ENCODE results near the gene LRRTM4.
"Not testable (repeated sequence)": the region's sequence is repeated elsewhere in the genome, so short reads cannot be mapped to it uniquely, and the experiment has no call there.

The LRRTM4 gene

DNA sequence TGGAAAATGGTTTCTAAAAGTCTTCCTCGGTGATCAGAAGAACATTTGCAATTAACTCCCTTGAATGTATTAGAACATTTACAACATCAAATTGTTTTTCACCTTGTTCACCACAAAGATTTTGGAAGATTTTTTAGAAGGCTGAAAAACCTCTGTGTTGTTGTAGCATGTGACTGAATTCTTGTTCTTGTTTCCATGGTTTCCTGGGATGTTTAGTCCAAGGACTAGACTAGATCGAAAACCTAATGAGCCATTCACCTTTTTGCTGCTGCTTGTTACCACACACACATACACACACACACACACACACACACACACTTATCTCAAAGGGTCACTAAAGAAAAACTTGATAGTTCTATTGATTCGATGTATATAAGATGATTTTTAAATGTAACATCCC lies 380.0 kb downstream of the LRRTM4 start:
- H3K36me3 Mint-ChIP-seq (ENCODE audit: low read depth): no peaks in the 10 kb centered on the region
- DNase-seq: no peak
- no peak overlapping the region for H3K27ac Mint-ChIP-seq
- H3K4me3 Mint-ChIP-seq: no peak overlapping the region
- H3K9me3 Mint-ChIP-seq: peaks cover 9% of the 10 kb centered on the region
- no peaks in the 10 kb centered on the region for H3K27me3 Mint-ChIP-seq
- no peaks in the 10 kb centered on the region for H3K4me1 Mint-ChIP-seq (ENCODE audit: low read depth)

DNA sequence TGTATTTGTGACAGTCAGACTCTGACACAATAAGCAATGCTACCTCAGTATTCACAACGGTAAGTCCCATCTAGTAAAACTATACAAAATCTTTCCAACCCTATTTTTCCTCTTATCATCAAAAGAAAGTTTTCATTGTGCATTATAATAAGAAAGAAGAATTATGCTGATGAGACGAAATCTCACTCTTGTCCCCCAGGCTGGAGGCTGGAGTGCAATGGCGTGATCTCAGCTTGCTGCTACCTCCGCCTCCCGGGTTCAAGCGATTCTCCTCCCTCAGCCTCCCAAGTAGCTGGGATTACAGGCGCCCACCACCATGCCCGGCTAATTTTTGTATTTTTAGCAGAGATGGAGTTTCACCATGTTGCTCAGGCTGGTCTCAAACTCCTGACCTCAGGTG lies 393.7 kb downstream of the LRRTM4 start:
- peaks cover 27% of the 10 kb centered on the region for H3K9me3 Mint-ChIP-seq
- H3K27me3 Mint-ChIP-seq; H3K4me3 Mint-ChIP-seq; H3K4me1 Mint-ChIP-seq (ENCODE audit: low read depth); H3K27ac Mint-ChIP-seq; H3K36me3 Mint-ChIP-seq (ENCODE audit: low read depth); DNase-seq: not testable (repeated sequence)

DNA sequence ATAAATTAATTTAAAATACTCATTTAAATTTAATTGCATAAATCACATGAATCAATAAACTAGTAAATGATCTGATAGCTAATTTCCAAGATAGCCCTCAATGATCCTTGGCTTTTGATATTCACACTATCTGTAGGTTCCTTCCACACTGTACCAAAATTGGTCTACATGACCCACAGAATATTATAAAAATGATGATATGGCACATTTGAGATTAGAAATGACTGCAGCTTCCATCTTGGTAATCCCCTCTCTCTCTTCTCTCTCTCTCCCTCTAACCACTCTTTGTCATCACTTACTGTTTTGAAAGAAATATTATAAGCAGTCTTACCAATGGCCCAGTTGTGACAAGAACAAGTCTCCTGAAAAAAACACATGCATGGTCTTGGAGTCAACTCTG lies 394.8 kb downstream of the LRRTM4 start:
- no peak for DNase-seq
- no peak overlapping the region for H3K27ac Mint-ChIP-seq
- H3K4me1 Mint-ChIP-seq (ENCODE audit: low read depth): no peaks in the 10 kb centered on the region
- H3K36me3 Mint-ChIP-seq (ENCODE audit: low read depth): no peaks in the 10 kb centered on the region
- no peak overlapping the region for H3K4me3 Mint-ChIP-seq
- no peaks in the 10 kb centered on the region for H3K27me3 Mint-ChIP-seq
- peaks cover 28% of the 10 kb centered on the region for H3K9me3 Mint-ChIP-seq

DNA sequence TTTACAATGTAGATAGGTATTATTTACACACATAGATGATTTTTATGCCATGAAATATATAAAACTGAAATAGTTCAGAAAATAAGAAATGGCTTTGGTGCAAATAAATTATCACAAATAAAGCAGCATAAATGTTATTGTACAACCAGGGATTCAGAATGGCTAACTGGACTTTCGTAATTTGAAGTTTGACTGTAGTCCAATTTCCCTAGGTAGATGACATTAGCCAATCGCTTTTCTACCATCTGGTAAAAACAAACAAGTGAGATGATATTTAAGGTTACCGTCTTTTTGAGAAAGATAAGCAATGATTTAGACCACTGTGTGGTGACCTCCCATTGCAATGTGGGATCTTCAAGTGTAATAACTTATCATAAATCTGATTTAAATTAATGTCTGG lies 400.7 kb downstream of the LRRTM4 start:
- Mint-ChIP-seq H3K9me3 (peaks cover 28% of the 10 kb centered on the region), H3K36me3 (ENCODE audit: low read depth) (no peaks in the 10 kb centered on the region), H3K4me3 (no peak overlapping the region), H3K27me3 (no peaks in the 10 kb centered on the region), H3K27ac (no peak overlapping the region), H3K4me1 (ENCODE audit: low read depth) (no peaks in the 10 kb centered on the region)
- DNase-seq: no peak

DNA sequence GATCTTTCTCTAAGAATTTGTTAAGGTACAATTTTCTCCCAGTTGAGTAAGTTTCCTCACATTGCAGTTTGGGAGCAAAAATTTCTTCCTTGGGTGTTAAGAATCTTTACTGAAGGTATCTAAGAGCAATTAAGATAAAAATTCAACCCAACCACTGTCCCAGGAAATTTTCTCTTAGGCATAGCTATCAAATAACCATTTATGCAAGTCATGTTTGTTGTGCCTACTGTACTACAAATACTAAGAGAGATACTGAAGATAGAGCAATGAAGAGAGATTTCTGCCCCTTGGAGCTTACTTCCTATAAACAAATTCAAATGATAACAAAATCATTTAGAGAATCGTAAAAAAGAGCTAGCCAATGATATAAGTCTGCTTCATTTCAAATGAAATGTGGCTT lies 402.8 kb downstream of the LRRTM4 start:
- no peak overlapping the region for H3K4me3 Mint-ChIP-seq
- H3K36me3 Mint-ChIP-seq (ENCODE audit: low read depth): no peaks in the 10 kb centered on the region
- H3K27ac Mint-ChIP-seq: no peak overlapping the region
- peaks cover 33% of the 10 kb centered on the region for H3K9me3 Mint-ChIP-seq
- H3K4me1 Mint-ChIP-seq (ENCODE audit: low read depth): no peaks in the 10 kb centered on the region
- no peaks in the 10 kb centered on the region for H3K27me3 Mint-ChIP-seq
- no peak for DNase-seq

DNA sequence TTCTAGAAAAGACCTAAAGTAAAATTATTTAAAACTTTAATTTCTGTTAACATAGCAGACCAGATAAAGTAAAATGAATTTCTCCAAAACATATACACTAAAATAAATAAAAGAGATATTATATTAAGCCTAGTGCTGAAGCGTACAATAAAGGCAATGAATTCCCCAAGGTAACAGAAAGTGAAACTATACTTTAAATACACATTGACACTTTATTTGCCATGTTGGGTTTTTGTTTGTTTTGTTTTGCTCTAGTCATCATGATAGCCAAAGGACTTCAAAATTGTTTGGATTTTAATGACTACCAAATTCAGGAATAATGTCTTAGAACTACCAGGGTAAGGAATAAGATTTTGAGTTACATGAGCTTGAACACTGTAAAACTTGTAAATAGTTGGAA lies 413.3 kb downstream of the LRRTM4 start:
- Mint-ChIP-seq H3K9me3 (peaks cover 21% of the 10 kb centered on the region), H3K4me1 (ENCODE audit: low read depth) (no peaks in the 10 kb centered on the region), H3K27me3 (no peaks in the 10 kb centered on the region), H3K27ac (no peak overlapping the region), H3K4me3 (no peak overlapping the region), H3K36me3 (ENCODE audit: low read depth) (no peaks in the 10 kb centered on the region)
- DNase-seq: no peak

DNA sequence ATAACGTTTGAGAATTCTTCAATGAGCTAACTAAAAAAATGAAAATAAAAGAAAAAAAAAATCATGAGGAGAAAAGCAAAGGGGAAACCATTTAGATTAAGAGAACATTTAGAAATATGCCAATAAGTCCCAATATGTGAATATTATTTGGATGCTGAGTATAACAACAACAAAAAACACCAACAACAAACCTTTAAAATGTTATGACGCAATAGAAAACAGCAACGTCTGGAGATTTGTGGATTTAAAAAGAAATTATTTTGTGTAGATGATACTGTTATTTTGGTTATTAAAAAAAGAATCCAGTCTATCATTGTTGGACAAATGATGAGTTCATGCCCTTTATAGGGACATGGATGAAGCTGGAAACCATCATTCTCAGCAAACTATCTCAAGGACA lies 417.2 kb downstream of the LRRTM4 start:
- H3K36me3 Mint-ChIP-seq (ENCODE audit: low read depth): no peaks in the 10 kb centered on the region
- H3K27me3 Mint-ChIP-seq: no peaks in the 10 kb centered on the region
- H3K4me1 Mint-ChIP-seq (ENCODE audit: low read depth): no peaks in the 10 kb centered on the region
- peaks cover 17% of the 10 kb centered on the region for H3K9me3 Mint-ChIP-seq
- H3K27ac Mint-ChIP-seq: no peak overlapping the region
- no peak overlapping the region for H3K4me3 Mint-ChIP-seq
- no peak for DNase-seq

DNA sequence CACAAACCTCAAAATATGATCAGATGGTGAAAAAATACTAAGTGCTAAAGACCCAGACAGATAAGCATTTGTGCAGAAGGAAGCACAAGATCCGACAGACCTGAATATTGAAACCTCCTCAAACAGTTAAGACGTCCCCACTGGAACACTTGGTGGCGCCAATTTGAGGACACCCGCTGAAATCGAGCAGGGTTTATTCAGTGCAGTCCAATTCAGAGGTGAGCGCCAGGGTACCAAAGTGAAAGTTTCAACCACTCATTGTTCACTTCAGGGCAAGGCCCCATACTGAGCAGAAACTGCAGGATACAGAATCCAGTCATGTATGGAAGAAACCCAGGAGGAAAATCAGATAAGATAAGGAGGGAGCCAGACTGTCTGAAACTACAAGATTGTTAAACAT lies 417.6 kb downstream of the LRRTM4 start:
- Mint-ChIP-seq H3K4me3 (no peak overlapping the region), H3K4me1 (ENCODE audit: low read depth) (no peaks in the 10 kb centered on the region), H3K36me3 (ENCODE audit: low read depth) (no peaks in the 10 kb centered on the region), H3K27ac (no peak overlapping the region), H3K27me3 (no peaks in the 10 kb centered on the region), H3K9me3 (peaks cover 19% of the 10 kb centered on the region)
- DNase-seq: no peak

DNA sequence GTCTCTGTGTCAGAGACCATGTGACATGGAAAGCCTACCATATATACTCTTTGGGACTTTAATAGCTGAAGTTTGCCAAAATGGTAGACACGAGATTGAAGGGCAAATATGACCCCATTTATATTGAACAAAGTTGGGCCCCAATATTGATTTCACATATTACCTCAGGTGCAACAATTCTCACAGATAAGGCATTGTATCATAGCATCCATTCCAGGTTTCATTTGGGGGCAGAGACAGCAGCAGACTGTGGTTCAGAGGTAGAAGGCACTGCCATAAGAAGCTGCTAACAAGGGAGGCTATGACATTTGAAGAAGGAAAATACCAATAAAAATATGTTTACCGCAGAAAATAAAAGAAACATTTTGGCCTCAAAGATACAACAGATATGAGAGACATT lies 419.2 kb downstream of the LRRTM4 start:
- DNase-seq: no peak
- no peak overlapping the region for H3K4me3 Mint-ChIP-seq
- H3K27me3 Mint-ChIP-seq: no peaks in the 10 kb centered on the region
- H3K36me3 Mint-ChIP-seq (ENCODE audit: low read depth): no peaks in the 10 kb centered on the region
- H3K27ac Mint-ChIP-seq: no peak overlapping the region
- no peaks in the 10 kb centered on the region for H3K4me1 Mint-ChIP-seq (ENCODE audit: low read depth)
- H3K9me3 Mint-ChIP-seq: peaks cover 15% of the 10 kb centered on the region

DNA sequence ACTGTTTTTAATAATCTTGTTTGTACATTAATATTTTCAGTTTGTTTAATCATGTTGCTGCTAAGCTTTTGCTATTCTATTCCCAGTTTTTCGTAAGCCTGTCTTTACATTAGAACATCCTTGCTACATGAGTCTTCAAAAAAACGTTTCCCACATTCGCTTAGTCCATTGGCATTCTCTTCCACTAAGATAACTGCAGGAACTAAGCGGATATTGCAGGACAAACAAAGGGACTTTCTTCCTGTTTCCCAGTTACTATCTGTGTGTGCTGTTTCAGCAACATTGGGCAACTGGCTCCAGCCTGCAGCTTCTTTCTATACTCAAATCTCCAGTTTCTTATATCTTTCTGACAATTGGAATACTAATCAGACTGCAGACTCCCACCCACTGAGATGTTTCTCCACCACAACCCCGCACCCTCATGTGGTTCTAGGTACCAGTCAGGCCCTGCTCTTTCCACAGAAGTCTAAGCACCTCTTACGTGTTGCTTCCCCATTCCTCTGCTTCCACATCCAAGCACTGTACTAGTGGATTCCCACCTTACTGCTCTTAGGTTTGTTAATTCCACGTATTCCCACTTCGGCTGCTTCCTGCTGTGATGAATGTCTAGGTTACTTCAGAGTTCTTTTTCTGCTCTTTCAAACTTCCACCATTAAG lies 420.3 kb downstream of the LRRTM4 start:
- H3K4me1 Mint-ChIP-seq (ENCODE audit: low read depth): no peaks in the 10 kb centered on the region
- H3K4me3 Mint-ChIP-seq: no peak overlapping the region
- H3K27ac Mint-ChIP-seq: no peak overlapping the region
- DNase-seq: no peak
- no peaks in the 10 kb centered on the region for H3K36me3 Mint-ChIP-seq (ENCODE audit: low read depth)
- peaks cover 16% of the 10 kb centered on the region for H3K9me3 Mint-ChIP-seq
- no peaks in the 10 kb centered on the region for H3K27me3 Mint-ChIP-seq

DNA sequence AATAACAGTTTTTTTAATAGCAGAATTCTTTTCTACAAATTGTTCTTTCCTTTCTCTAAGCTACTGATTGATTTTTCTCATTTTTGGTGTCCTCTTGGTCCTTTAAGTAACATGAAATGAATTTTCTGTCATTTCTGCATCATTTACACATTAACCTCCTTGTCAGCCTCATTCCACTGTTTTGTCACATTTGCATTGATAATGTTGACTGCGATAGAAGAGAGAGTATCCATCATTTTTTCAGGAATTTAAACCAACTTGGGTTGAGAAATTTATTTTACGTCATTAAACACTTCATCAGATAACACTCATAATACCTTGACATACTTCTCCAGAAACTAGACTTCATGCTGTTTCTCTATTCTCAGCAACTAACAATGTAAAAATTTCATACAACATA lies 422.2 kb downstream of the LRRTM4 start:
- no peaks in the 10 kb centered on the region for H3K4me1 Mint-ChIP-seq (ENCODE audit: low read depth)
- peaks cover 17% of the 10 kb centered on the region for H3K9me3 Mint-ChIP-seq
- DNase-seq: no peak
- H3K27me3 Mint-ChIP-seq: no peaks in the 10 kb centered on the region
- no peak overlapping the region for H3K4me3 Mint-ChIP-seq
- no peaks in the 10 kb centered on the region for H3K36me3 Mint-ChIP-seq (ENCODE audit: low read depth)
- no peak overlapping the region for H3K27ac Mint-ChIP-seq

DNA sequence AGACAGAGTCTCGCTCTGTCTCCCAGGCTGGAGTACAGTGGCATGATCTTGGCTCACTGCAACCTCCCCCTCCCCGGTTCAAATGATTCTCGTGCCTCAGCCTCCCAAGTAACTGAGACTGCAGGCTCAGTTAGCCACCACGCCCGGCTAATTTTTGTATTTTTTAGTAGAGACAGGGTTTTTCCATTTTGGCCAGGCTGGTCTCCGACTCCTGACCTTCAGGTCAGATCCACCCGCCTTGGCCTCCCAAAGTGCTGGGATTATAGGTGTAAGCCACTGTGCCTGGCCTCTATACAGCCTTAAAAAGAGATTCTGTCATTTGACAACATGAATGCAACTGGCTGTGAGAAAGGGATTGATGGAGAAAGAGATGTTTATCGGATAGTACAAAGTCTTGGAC lies 426.7 kb downstream of the LRRTM4 start:
- H3K27ac Mint-ChIP-seq; H3K27me3 Mint-ChIP-seq; DNase-seq; H3K4me3 Mint-ChIP-seq; H3K4me1 Mint-ChIP-seq (ENCODE audit: low read depth); H3K36me3 Mint-ChIP-seq (ENCODE audit: low read depth): not testable (repeated sequence)
- H3K9me3 Mint-ChIP-seq: peaks cover 12% of the 10 kb centered on the region

DNA sequence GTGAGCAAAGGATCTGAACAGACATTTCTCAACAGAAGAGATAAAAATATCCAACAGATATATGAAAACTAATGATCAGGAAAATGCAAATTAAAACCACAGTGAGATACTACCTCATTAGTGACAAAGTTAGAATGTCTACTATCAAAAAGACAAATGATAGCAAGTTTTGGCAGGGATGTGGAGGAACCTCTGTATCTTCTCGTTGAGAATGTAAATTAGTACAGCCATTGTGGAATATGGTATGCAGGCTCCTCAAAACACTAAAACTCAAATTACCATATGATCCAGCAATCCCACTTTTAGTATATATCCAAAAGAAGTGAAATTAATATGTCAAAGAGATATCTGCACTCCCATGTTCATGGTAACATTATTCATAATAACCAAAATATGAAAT lies 427.1 kb downstream of the LRRTM4 start:
- no peaks in the 10 kb centered on the region for H3K4me1 Mint-ChIP-seq (ENCODE audit: low read depth)
- DNase-seq: no peak
- H3K9me3 Mint-ChIP-seq: peaks cover 12% of the 10 kb centered on the region
- H3K27me3 Mint-ChIP-seq: peaks cover under 1% of the 10 kb centered on the region
- no peak overlapping the region for H3K27ac Mint-ChIP-seq
- no peaks in the 10 kb centered on the region for H3K36me3 Mint-ChIP-seq (ENCODE audit: low read depth)
- no peak overlapping the region for H3K4me3 Mint-ChIP-seq

DNA sequence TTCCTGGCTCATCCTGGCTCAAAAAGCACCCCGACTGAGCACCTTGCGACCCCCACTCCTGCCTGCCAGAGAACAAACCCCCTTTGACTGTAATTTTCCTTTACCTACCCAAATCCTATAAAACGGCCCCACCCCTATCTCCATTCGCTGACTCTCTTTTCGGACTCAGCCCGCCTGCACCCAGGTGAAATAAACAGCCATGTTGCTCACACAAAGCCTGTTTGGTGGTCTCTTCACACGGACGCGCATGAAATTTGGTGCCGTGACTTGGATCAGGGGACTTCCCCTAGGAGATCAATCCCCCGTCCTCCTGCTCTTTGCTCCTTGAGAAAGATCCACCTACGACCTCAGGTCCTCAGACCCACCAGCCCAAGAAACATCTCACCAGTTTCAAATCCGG lies 433.8 kb downstream of the LRRTM4 start:
- H3K27ac Mint-ChIP-seq; H3K27me3 Mint-ChIP-seq; H3K4me3 Mint-ChIP-seq; H3K36me3 Mint-ChIP-seq (ENCODE audit: low read depth); DNase-seq; H3K4me1 Mint-ChIP-seq (ENCODE audit: low read depth): not testable (repeated sequence)
- H3K9me3 Mint-ChIP-seq: peaks cover 23% of the 10 kb centered on the region

DNA sequence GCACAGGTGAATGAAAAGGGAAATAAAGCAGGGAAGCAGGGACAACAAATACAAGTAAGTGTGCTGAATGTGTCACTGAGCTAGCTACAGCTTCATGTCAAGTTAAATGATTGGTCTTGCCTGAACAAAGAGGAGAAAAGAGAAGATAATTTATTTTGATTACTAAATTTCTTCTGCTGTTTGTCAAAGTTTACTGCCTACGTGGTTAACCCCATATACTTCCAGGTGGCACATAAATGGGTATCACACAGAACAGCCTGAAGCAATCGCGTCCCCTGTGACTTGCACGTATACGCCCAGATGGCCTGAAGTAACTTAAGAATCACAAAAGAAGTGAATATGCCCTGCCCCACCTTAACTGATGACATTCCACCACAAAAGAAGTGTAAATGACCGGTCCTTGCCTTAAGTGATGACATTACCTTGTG lies 434.2 kb downstream of the LRRTM4 start:
- Mint-ChIP-seq H3K27ac (no peak overlapping the region), H3K4me1 (ENCODE audit: low read depth) (no peaks in the 10 kb centered on the region), H3K9me3 (peaks cover 20% of the 10 kb centered on the region), H3K36me3 (ENCODE audit: low read depth) (no peaks in the 10 kb centered on the region), H3K4me3 (no peak overlapping the region), H3K27me3 (peaks cover 8% of the 10 kb centered on the region)
- DNase-seq: no peak

DNA sequence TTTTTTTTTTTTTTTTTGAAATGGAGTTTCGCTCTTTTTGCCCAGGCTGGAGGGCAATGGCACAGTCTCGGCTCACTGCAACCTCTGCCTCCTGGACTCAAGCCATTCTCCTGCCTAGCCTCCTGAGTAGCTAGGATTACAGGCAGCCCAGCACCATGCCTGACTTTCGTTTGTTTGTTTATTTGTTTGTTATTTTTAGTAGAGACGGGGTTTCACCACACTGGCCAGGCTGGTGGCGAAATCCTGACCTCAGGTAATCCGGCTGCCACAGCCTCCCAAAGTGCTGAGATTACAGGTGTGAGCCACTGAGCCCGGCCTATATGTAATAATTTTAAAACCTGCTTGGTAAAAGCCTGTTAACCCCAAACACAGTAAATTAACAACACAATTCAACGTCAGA lies 435.7 kb downstream of the LRRTM4 start:
- H3K4me1 Mint-ChIP-seq (ENCODE audit: low read depth): no peaks in the 10 kb centered on the region
- peaks cover 8% of the 10 kb centered on the region for H3K27me3 Mint-ChIP-seq
- H3K4me3 Mint-ChIP-seq: no peak overlapping the region
- no peak overlapping the region for H3K27ac Mint-ChIP-seq
- H3K9me3 Mint-ChIP-seq: peaks cover 20% of the 10 kb centered on the region
- DNase-seq: no peak
- no peaks in the 10 kb centered on the region for H3K36me3 Mint-ChIP-seq (ENCODE audit: low read depth)

All from activated T-cell treated with anti-CD3 and anti-CD28 coated beads, Interleukin-2, amount 50 U/mL, for 24 hours (primary cell).